HG03280 (cell line): ENCODE measurements around the gene CFAP57.

Experiments
- ATAC-seq: cut with Tn5 transposase; IDR thresholded peaks from one replicate; pipeline ENCODE4 v1.9.1; 2021; ENCODE audit warnings: mild to moderate bottlenecking, moderate library complexity; ENCODE audit not compliant: unreplicated experiment

Gene CFAP57

DNA sequence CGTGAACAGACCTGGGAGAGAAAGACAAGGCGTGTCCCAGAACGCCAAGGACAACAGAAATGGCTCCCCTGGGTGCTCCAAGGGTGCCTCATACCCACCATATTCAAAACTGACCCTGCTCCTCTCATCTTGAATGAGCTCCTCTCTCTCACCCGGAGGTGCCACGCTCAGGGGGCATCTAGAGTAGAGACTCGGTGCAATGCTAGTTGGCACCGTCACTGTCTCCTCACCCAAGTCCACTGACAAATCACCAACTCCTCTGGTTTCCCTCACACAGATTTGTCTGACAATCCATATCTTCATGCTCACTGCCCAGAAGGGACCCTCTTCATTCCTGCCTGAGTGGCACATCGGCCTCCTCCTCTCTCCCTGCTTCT, 102.7 kb downstream of the CFAP57 start:
- no peak for ATAC-seq

- ATAC-seq, result no peak
These were observed 103.9 kb downstream of the CFAP57 start for GRCh38 chr1:43275826-43276620.

GRCh38 chr1:43276673-43277072, 104.5 kb downstream of the CFAP57 start:
- no peak for ATAC-seq

- no peak for ATAC-seq
These were observed 105.2 kb downstream of the CFAP57 start for GRCh38 chr1:43277116-43277876.

GRCh38 chr1:43279161-43279560, 107.0 kb downstream of the CFAP57 start:
- ATAC-seq, result no peak

- no peak for ATAC-seq
These were observed 107.5 kb downstream of the CFAP57 start for GRCh38 chr1:43279666-43280065.

DNA sequence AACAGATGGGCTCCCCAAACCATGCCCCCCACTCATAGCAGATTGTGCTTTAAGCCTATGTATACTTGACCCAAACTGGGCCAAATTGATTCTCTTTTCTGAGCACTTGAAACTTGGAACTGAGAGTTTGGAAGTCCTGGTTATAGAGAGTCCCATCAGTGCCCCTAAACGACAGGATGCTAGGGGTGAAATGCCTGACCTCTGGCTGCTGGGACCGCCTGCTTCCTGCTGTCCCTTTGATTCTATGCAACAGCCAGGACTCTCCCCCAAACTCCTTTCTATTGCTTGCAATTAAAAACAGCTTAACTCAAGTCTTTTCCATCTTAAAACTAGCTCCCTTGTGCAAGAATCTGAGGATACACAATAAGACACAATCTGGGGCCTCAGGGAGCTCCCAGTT, 108.6 kb downstream of the CFAP57 start:
- ATAC-seq, result no peak

DNA sequence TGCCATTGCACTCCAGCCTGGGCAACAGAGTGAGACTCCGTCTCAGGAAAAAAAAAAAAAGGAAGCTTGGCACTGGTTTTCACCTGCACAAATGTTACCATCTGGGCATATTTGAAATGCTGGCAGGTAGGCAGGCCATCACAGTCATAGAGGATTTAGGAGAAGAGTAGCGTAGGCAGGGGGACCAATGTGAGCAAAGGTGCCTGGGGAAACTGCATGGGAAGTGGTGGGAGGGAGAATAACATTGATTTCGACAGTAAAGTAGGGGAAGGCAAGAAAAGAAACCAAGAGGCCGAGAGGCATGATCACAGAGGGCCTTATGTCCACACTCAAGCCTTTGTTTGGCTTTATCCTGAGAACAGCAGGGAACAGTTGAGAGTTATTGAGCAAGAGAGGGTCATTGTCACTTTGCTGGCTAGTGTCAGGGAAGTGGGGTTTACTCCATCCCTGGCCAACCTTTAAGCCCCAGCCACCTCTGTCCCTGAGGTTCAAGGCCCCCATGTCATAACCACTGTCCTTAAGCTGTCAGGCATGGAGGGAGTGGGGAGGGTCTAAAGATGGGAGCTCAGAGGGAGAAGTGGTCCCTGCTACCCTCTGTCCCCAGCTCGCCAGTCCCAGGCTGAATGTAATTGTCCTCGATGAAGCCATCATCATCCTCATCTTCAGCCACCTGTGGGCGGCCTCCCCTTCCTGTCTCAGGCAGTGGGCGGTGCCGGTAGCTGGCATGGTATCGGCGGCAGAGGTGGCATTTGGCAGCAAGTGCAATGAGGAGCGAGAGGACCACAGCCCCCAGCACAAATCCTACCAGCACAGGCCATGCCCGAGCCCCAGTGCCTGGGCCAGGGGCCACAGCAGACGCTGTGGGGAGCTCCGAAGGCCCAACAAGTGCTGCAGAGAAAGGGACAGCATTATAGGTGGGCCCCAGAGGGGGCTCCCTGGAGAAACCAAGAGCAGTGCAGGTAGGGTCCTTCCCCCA, 110.4 kb downstream of the CFAP57 start:
- ATAC-seq, result no peak

- ATAC-seq, result no peak
These were observed 111.9 kb downstream of the CFAP57 start for GRCh38 chr1:43284065-43284464.

DNA sequence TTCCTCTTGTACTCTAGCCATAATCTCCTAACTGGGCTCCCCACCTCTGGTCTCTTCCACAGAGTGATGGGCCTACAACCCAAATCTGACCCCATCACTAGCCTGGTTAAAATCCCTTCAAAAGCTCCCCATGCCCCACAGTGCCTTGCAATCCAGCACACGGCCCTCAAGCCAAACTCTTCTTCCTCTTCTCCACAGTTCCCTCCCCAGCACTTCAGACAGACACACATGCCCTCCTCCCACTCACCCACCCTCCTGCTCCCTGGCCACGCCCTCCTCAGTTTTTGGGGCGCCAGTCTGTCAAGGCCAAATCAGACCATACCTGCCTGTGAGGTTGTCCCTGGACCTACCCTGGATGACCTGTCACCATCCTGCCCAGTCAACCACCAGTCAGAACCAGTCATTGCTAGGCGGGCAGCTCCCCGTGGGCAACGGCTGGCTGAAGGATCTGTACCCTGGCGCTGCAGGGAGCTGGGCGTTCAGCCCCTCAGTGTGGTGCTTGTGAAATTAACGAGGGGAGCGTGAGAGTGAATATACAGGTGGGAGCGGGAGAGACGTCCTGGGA, 112.5 kb downstream of the CFAP57 start:
- ATAC-seq, result no peak

- no peak for ATAC-seq
These were observed 113.3 kb downstream of the CFAP57 start, which contains the start of gene C1orf210 for GRCh38 chr1:43285269-43285990. Gene C1orf210, minus strand, starts transcription at chr1:43285581. Its CDS starts 2,311 bp downstream, at chr1:43283270.

DNA sequence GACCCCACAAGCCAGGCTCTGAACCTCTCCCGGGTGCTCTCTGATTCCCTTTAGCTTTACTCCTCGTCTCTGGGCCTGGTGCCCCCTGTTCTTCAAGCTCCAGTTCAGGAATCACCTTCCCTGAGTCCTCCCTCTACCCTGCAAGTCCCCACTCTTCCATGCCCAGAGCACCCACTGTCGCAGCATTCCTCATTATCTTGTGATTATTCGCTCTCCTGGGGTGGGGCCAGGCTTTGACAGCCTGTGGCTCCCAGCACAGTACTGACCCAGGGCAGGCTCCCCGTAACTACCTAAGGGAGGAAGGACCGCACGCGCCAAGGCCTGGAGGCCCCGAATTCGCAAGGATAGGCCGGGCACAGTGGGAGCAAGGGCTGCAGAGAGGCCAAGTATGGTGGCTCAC, 114.0 kb downstream of the CFAP57 start:
- no peak for ATAC-seq

DNA sequence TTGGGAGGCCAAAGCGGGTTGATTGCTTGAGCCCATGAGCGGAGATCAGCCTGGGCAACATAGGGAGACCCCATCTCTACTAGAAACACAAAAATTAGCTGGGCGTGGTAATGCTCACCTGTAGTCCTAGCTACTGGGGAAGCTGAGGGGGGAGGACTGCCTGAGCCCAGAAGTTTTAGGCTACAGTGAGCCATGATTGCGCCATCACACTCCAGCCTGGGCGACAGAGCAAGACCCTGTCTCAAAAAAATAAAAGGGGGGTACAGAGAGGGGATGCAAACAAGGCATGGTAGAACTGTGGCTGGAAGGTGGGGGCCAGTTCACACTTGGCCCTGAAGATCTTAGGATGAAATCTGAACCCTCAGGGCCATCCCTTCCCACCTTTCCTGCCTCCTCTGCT, 114.4 kb downstream of the CFAP57 start:
- ATAC-seq, result no peak

- ATAC-seq, result no peak
These were observed 116.1 kb downstream of the CFAP57 start for GRCh38 chr1:43288058-43288784.

DNA sequence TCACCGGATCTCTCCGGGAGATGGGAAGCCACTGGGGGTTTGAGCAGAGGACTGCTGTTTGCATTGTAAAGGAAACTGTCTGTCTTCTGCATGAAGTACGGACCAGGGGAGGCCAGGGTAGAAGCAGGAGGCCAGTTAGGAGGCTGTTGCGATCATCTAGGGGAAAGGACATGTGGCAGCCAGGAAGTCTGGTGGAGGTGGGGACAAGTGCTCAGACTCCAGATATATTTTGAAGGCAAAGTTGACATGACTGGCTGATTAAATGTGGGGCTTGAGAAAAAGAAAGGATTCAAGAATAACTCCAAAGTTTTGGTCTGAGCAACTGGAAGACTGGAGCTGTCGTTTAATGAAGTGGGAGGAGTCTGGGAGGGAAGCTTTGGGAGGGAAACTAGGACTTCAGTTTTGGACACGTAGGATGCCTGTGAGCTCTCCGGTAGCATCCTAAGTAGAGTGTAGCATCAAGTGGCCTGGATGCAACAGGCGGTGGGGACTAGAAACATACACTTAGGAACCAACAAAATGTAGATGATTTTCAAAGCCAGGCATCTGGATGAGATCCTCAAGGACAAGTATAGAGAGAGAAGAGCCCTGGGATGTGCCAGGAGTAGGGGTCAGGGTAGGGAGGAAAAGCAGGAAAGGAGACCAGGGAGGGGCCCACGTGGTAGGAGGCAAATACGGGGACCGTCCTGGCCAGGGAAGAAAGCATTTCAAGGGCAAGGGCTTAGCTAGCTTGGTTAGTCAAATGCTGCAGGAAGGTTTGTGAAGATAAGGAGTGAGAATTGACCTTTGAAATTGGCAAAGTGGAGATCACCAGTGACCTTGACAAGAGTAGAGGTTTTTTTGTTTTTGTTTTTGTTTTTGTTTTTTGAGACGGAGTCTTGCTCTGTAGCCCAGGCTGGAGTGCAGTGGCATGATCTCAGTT, 116.9 kb downstream of the CFAP57 start:
- no peak for ATAC-seq

GRCh38 chr1:43292216-43292615, 120.1 kb downstream of the CFAP57 start:
- no peak for ATAC-seq

- ATAC-seq, result no peak
These were observed 120.5 kb downstream of the CFAP57 start for GRCh38 chr1:43292679-43293078.

GRCh38 chr1:43293176-43293575, 121.0 kb downstream of the CFAP57 start:
- no peak for ATAC-seq
